Measurements from ENCODE around the gene PRKAB1. TPM values are rescaled to one million over a fixed set of nuclear protein-coding genes. Genes with fewer than 3 reads are reported as not detected.
"Not testable (repeated sequence)": the region's sequence is repeated elsewhere in the genome, so short reads cannot be mapped to it uniquely, and the experiment has no call there.

The PRKAB1 gene
- total RNA-seq, 2 donors from 2014 or later: 26.6 to 28.9 TPM

GRCh38 chr12:119649202-119649808 is 18.6 kb upstream of the PRKAB1 start:
- Mint-ChIP-seq H3K4me3 (no peak overlapping the region), H3K4me1 (no peaks in the 10 kb centered on the region), H3K36me3 (ENCODE audit: low read depth) (no peaks in the 10 kb centered on the region), H3K27ac (no peak overlapping the region), H3K9me3 (peaks cover 4% of the 10 kb centered on the region), H3K27me3 (peaks cover 8% of the 10 kb centered on the region)
- no peak for ATAC-seq (replicated peaks)

- peak; percentile 26 for ATAC-seq (replicated peaks)
- H3K4me3 Mint-ChIP-seq: no peak overlapping the region
- H3K27ac Mint-ChIP-seq: no peak overlapping the region
- no peaks in the 10 kb centered on the region for H3K4me1 Mint-ChIP-seq
- H3K27me3 Mint-ChIP-seq: no peaks in the 10 kb centered on the region
- peaks cover 4% of the 10 kb centered on the region for H3K9me3 Mint-ChIP-seq
- no peaks in the 10 kb centered on the region for H3K36me3 Mint-ChIP-seq (ENCODE audit: low read depth)
These were observed 15.3 kb upstream of the PRKAB1 start for GRCh38 chr12:119652665-119653064.

- H3K27me3 Mint-ChIP-seq; ATAC-seq (replicated peaks); H3K27ac Mint-ChIP-seq; H3K4me1 Mint-ChIP-seq; H3K9me3 Mint-ChIP-seq; H3K4me3 Mint-ChIP-seq; H3K36me3 Mint-ChIP-seq (ENCODE audit: low read depth): not testable (repeated sequence)
These were observed 10.9 kb upstream of the PRKAB1 start for GRCh38 chr12:119657001-119657400.

- ATAC-seq (replicated peaks); H3K27me3 Mint-ChIP-seq; H3K27ac Mint-ChIP-seq; H3K9me3 Mint-ChIP-seq; H3K4me1 Mint-ChIP-seq; H3K36me3 Mint-ChIP-seq (ENCODE audit: low read depth); H3K4me3 Mint-ChIP-seq: not testable (repeated sequence)
These were observed 9.8 kb upstream of the PRKAB1 start for GRCh38 chr12:119658166-119658565.

- no peaks in the 10 kb centered on the region for H3K9me3 Mint-ChIP-seq
- no peak overlapping the region for H3K4me3 Mint-ChIP-seq
- peaks cover 6% of the 10 kb centered on the region for H3K4me1 Mint-ChIP-seq
- no peak overlapping the region for H3K27ac Mint-ChIP-seq
- H3K27me3 Mint-ChIP-seq: peaks cover 4% of the 10 kb centered on the region
- H3K36me3 Mint-ChIP-seq (ENCODE audit: low read depth): no peaks in the 10 kb centered on the region
- ATAC-seq (replicated peaks): peak; percentile 21
These were observed 8.5 kb upstream of the PRKAB1 start for GRCh38 chr12:119659289-119659897.

GRCh38 chr12:119660076-119660475 is 7.9 kb upstream of the PRKAB1 start:
- Mint-ChIP-seq H3K27ac (no peak overlapping the region), H3K36me3 (ENCODE audit: low read depth) (no peaks in the 10 kb centered on the region), H3K4me3 (no peak overlapping the region), H3K4me1 (peaks cover 6% of the 10 kb centered on the region), H3K9me3 (no peaks in the 10 kb centered on the region), H3K27me3 (peaks cover 4% of the 10 kb centered on the region)
- ATAC-seq (replicated peaks): no peak

- ATAC-seq (replicated peaks): no peak
- Mint-ChIP-seq H3K4me1 (peaks cover 10% of the 10 kb centered on the region), H3K27me3 (peaks cover 4% of the 10 kb centered on the region), H3K27ac (no peak overlapping the region), H3K4me3 (no peak overlapping the region), H3K9me3 (no peaks in the 10 kb centered on the region), H3K36me3 (ENCODE audit: low read depth) (no peaks in the 10 kb centered on the region)
These were observed 6.1 kb upstream of the PRKAB1 start for GRCh38 chr12:119661882-119662281.

GRCh38 chr12:119664642-119665041 is 3.3 kb upstream of the PRKAB1 start:
- Mint-ChIP-seq H3K27ac (no peak overlapping the region), H3K4me1 (peaks cover 10% of the 10 kb centered on the region), H3K36me3 (ENCODE audit: low read depth) (peaks cover 14% of the 10 kb centered on the region), H3K27me3 (peaks cover 4% of the 10 kb centered on the region), H3K4me3 (no peak overlapping the region), H3K9me3 (no peaks in the 10 kb centered on the region)
- ATAC-seq (replicated peaks): no peak

- H3K4me3 Mint-ChIP-seq: no peak overlapping the region
- peaks cover under 1% of the 10 kb centered on the region for H3K27me3 Mint-ChIP-seq
- no peak overlapping the region for H3K27ac Mint-ChIP-seq
- no peak for ATAC-seq (replicated peaks)
- H3K4me1 Mint-ChIP-seq: peaks cover 8% of the 10 kb centered on the region
- no peaks in the 10 kb centered on the region for H3K9me3 Mint-ChIP-seq
- peaks cover 21% of the 10 kb centered on the region for H3K36me3 Mint-ChIP-seq (ENCODE audit: low read depth)
These were observed 2.6 kb upstream of the PRKAB1 start for GRCh38 chr12:119665164-119665929.

- peak overlapping the region; percentile 4 for H3K27ac Mint-ChIP-seq
- no peaks in the 10 kb centered on the region for H3K9me3 Mint-ChIP-seq
- H3K4me3 Mint-ChIP-seq: peak overlapping the region; percentile 87
- H3K36me3 Mint-ChIP-seq (ENCODE audit: low read depth): peaks cover 31% of the 10 kb centered on the region
- ATAC-seq (replicated peaks): no peak
- peaks cover 16% of the 10 kb centered on the region for H3K4me1 Mint-ChIP-seq
- H3K27me3 Mint-ChIP-seq: no peaks in the 10 kb centered on the region
These were observed 1.6 kb upstream of the PRKAB1 start for GRCh38 chr12:119666226-119666795.

GRCh38 chr12:119666900-119667576 is 895 bp upstream of the PRKAB1 start:
- H3K4me3 Mint-ChIP-seq: peak overlapping the region; percentile 87
- peak overlapping the region; percentile 90 for H3K27ac Mint-ChIP-seq
- H3K27me3 Mint-ChIP-seq: no peaks in the 10 kb centered on the region
- H3K9me3 Mint-ChIP-seq: no peaks in the 10 kb centered on the region
- peak; percentile 2 for ATAC-seq (replicated peaks)
- peaks cover 38% of the 10 kb centered on the region for H3K36me3 Mint-ChIP-seq (ENCODE audit: low read depth)
- peaks cover 21% of the 10 kb centered on the region for H3K4me1 Mint-ChIP-seq

GRCh38 chr12:119668324-119668841 is 450 bp downstream of the PRKAB1 start:
- H3K4me1 Mint-ChIP-seq: peaks cover 31% of the 10 kb centered on the region
- peak overlapping the region; percentile 87 for H3K4me3 Mint-ChIP-seq
- peaks cover 51% of the 10 kb centered on the region for H3K36me3 Mint-ChIP-seq (ENCODE audit: low read depth)
- H3K27ac Mint-ChIP-seq: peak overlapping the region; percentile 90
- no peaks in the 10 kb centered on the region for H3K27me3 Mint-ChIP-seq
- H3K9me3 Mint-ChIP-seq: no peaks in the 10 kb centered on the region
- no peak for ATAC-seq (replicated peaks)

- Mint-ChIP-seq H3K36me3 (ENCODE audit: low read depth) (peaks cover 67% of the 10 kb centered on the region), H3K27ac (peak overlapping the region; percentile 86)
- ATAC-seq (replicated peaks): no peak
These were observed 2.0 kb downstream of the PRKAB1 start for GRCh38 chr12:119669744-119670472.

More at GRCh38 chr12:119669744-119670472, 2.0 kb downstream of the PRKAB1 start:
- Mint-ChIP-seq H3K27me3 (no peaks in the 10 kb centered on the region), H3K9me3 (no peaks in the 10 kb centered on the region), H3K4me1 (peaks cover 40% of the 10 kb centered on the region), H3K4me3 (peak overlapping the region; percentile 87)
